Effector memory CD4-positive, alpha-beta T cell (primary cell): Measurements from ENCODE around the gene PDGFB.

Experiments used
- DNase-seq, 3 donors: peaks; one replicate each; pipeline ENCODE4 v3.0.0-alpha.2; 2020
- H3K27ac ChIP-seq: 2 replicates; pipeline ENCODE4 v1.7.0; 2013; ENCODE audit warnings: mild to moderate bottlenecking, low read length, moderate library complexity; ENCODE audit not compliant: insufficient read depth, poor library complexity, severe bottlenecking
- H3K27me3 ChIP-seq: replicated peaks from 2 replicates; pipeline ENCODE4 v1.7.0; 2013; ENCODE audit warnings: mild to moderate bottlenecking, low read length; ENCODE audit not compliant: insufficient read depth, control insufficient read depth, poor library complexity, severe bottlenecking
- H3K36me3 ChIP-seq: 2 replicates; pipeline ENCODE4 v1.7.0; 2013; ENCODE audit warnings: mild to moderate bottlenecking, low read length, moderate library complexity; ENCODE audit not compliant: control insufficient read depth, insufficient read depth
- H3K4me1 ChIP-seq: 2 replicates; pipeline ENCODE4 v1.7.0; 2013; ENCODE audit warnings: low read length, mild to moderate bottlenecking; ENCODE audit not compliant: control insufficient read depth, insufficient read depth, poor library complexity, severe bottlenecking
- H3K4me3 ChIP-seq: 2 replicates; pipeline ENCODE4 v1.7.0; 2013; ENCODE audit warnings: low read length, low read depth, mild to moderate bottlenecking; ENCODE audit not compliant: insufficient read depth, poor library complexity, severe bottlenecking
- H3K9me3 ChIP-seq: 2 replicates; pipeline ENCODE4 v1.7.0; 2013; ENCODE audit warnings: mild to moderate bottlenecking, low read length, moderate library complexity; ENCODE audit not compliant: control insufficient read depth

The PDGFB gene

GRCh38 chr22:39277142-39277607 lies 32.4 kb upstream of the PDGFB start:
- Histone ChIP-seq H3K4me1 (no peaks in the 10 kb centered on the region), H3K9me3 (no peaks in the 10 kb centered on the region), H3K36me3 (no peaks in the 10 kb centered on the region), H3K27ac (no peak overlapping the region), H3K27me3 (no peaks in the 10 kb centered on the region), H3K4me3 (no peak overlapping the region)
- DNase-seq = no peak

- H3K9me3 ChIP-seq = no peaks in the 10 kb centered on the region
- DNase-seq = no peak
- no peak overlapping the region for H3K27ac ChIP-seq
- H3K4me1 ChIP-seq = no peaks in the 10 kb centered on the region
- no peak overlapping the region for H3K4me3 ChIP-seq
- H3K36me3 ChIP-seq = no peaks in the 10 kb centered on the region
- no peaks in the 10 kb centered on the region for H3K27me3 ChIP-seq
These were observed 31.8 kb upstream of the PDGFB start for GRCh38 chr22:39276440-39277141.

- Histone ChIP-seq H3K27me3 (no peaks in the 10 kb centered on the region), H3K36me3 (no peaks in the 10 kb centered on the region), H3K4me1 (no peaks in the 10 kb centered on the region), H3K4me3 (no peak overlapping the region), H3K27ac (no peak overlapping the region), H3K9me3 (no peaks in the 10 kb centered on the region)
- no peak for DNase-seq
These were observed 31.1 kb upstream of the PDGFB start for GRCh38 chr22:39275814-39276439.

- Histone ChIP-seq H3K27me3 (no peaks in the 10 kb centered on the region), H3K4me3 (no peak overlapping the region), H3K9me3 (no peaks in the 10 kb centered on the region), H3K4me1 (no peaks in the 10 kb centered on the region), H3K27ac (no peak overlapping the region), H3K36me3 (no peaks in the 10 kb centered on the region)
- DNase-seq = no peak
These were observed 29.4 kb upstream of the PDGFB start for GRCh38 chr22:39273950-39274887.

GRCh38 chr22:39270792-39271191 lies 26.0 kb upstream of the PDGFB start:
- Histone ChIP-seq H3K36me3 (no peaks in the 10 kb centered on the region), H3K4me3 (no peak overlapping the region), H3K27ac (no peak overlapping the region), H3K9me3 (no peaks in the 10 kb centered on the region), H3K4me1 (no peaks in the 10 kb centered on the region), H3K27me3 (no peaks in the 10 kb centered on the region)
- DNase-seq = no peak

- no peaks in the 10 kb centered on the region for H3K27me3 ChIP-seq
- DNase-seq = no peak
- H3K4me3 ChIP-seq = no peak overlapping the region
- no peaks in the 10 kb centered on the region for H3K9me3 ChIP-seq
- H3K36me3 ChIP-seq = no peaks in the 10 kb centered on the region
- H3K4me1 ChIP-seq = no peaks in the 10 kb centered on the region
- H3K27ac ChIP-seq = no peak overlapping the region
These were observed 25.5 kb upstream of the PDGFB start for GRCh38 chr22:39270280-39270679.

- Histone ChIP-seq H3K27me3 (no peaks in the 10 kb centered on the region), H3K4me3 (no peak overlapping the region), H3K27ac (no peak overlapping the region), H3K9me3 (no peaks in the 10 kb centered on the region), H3K36me3 (no peaks in the 10 kb centered on the region), H3K4me1 (no peaks in the 10 kb centered on the region)
- DNase-seq = no peak
These were observed 24.5 kb upstream of the PDGFB start for GRCh38 chr22:39269095-39269790.

- DNase-seq = no peak
- Histone ChIP-seq H3K4me3 (no peak overlapping the region), H3K27me3 (no peaks in the 10 kb centered on the region), H3K27ac (no peak overlapping the region), H3K36me3 (no peaks in the 10 kb centered on the region), H3K9me3 (no peaks in the 10 kb centered on the region), H3K4me1 (no peaks in the 10 kb centered on the region)
These were observed 23.9 kb upstream of the PDGFB start for GRCh38 chr22:39268645-39269044.

GRCh38 chr22:39267974-39268373 lies 23.2 kb upstream of the PDGFB start:
- Histone ChIP-seq H3K27ac (no peak overlapping the region), H3K4me1 (no peaks in the 10 kb centered on the region), H3K27me3 (no peaks in the 10 kb centered on the region), H3K36me3 (no peaks in the 10 kb centered on the region), H3K9me3 (no peaks in the 10 kb centered on the region), H3K4me3 (no peak overlapping the region)
- DNase-seq = no peak
